Measurements from ENCODE around the gene LAMP5.

DNA sequence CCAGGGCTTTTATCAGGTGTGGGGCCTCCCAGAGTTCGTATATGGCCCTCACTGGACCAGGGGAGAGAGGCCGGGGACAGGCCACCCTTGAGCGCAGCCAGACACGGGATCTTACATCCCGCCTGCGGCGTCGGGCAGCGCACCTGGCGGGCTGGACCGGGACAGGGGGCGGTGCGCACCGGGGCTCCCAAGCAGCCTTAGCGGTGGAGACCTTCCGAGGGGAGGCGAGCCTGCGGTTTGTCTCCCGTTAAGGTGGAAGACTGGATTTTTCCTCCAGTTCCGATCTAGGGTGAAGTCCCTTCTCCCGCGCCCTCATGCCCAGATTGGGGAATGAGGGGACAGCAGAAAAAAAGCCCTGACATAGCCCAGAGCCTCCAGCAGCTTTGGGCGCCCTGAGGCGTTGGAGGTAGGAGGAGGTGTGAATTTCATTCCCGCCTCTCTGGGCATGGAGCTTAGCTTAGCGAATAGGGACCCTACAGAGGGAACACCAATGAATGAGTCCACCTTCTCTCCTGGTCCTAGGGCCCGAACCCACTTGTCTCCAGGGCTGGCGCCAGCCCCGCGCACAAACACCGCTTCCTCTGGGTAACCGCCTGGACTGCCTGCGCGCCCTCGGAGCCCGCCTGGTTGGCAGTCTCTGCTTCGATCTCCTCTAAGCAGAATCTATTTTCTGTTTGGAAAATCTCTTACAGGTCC is 6.7 kb upstream of the LAMP5 start:
- TF ChIP-seq, protein P1, sequence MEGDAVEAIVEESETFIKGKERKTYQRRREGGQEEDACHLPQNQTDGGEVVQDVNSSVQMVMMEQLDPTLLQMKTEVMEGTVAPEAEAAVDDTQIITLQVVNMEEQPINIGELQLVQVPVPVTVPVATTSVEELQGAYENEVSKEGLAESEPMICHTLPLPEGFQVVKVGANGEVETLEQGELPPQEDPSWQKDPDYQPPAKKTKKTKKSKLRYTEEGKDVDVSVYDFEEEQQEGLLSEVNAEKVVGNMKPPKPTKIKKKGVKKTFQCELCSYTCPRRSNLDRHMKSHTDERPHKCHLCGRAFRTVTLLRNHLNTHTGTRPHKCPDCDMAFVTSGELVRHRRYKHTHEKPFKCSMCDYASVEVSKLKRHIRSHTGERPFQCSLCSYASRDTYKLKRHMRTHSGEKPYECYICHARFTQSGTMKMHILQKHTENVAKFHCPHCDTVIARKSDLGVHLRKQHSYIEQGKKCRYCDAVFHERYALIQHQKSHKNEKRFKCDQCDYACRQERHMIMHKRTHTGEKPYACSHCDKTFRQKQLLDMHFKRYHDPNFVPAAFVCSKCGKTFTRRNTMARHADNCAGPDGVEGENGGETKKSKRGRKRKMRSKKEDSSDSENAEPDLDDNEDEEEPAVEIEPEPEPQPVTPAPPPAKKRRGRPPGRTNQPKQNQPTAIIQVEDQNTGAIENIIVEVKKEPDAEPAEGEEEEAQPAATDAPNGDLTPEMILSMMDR (IDR thresholded peaks at IDR 0.05; ENCODE audit: insufficient read depth, low read length, poor library complexity, severe bottlenecking): no peak
- no peak for TF ChIP-seq EZH2phosphoT487 (conservative IDR thresholded peaks at IDR 0.05; ENCODE audit: low read length)

Data from SU-DHL-6 (cell line).